ENCODE results near the gene TRIAP1. TPM values are rescaled to one million over a fixed set of nuclear protein-coding genes. Genes with fewer than 3 reads are reported as not detected.
A peak's percentile ranks its signal among the peaks of the same experiment; 100 is the strongest.

TRIAP1 gene
- polyA plus RNA-seq, 1 of the 3 experiments (the other 2 are of a cell fraction), result 34.1 TPM

GRCh38 chr12:120453977-120454376, 7.8 kb upstream of the TRIAP1 start:
- H3K36me3 ChIP-seq (replicated peaks in 1 of 2; ENCODE audit: control insufficient read depth in 1 of 2, insufficient read depth in 2 of 2, low read length in 1 of 2), result peaks cover 28 to 61% of the 10 kb centered on the region in 2 experiments
- H3K4me3 ChIP-seq (ENCODE audit: low read depth in 2 of 2, low read length in 1 of 2), result no peak overlapping the region
- H3K9me3 ChIP-seq, result no peaks in the 10 kb centered on the region
- H2AFZ ChIP-seq (ENCODE audit: low read depth), result no peak overlapping the region
- peak; percentile 68 for DNase-seq
- no peaks in the 10 kb centered on the region for H3K9me2 ChIP-seq
- 70% methylated on average over 4 of the region's 4 CpGs for WGBS (ENCODE audit: low lambda C conversion rate)
- H3K27me3 ChIP-seq (ENCODE audit: insufficient read depth), result no peaks in the 10 kb centered on the region
- H3F3A ChIP-seq (replicated peaks; ENCODE audit: insufficient read depth), result peaks cover 48% of the 10 kb centered on the region
- no peak for TF ChIP-seq EZH2phosphoT487 (IDR thresholded peaks at IDR 0.05; ENCODE audit: borderline replicate concordance, low read depth)
- no peak for TF ChIP-seq GABPA (IDR thresholded peaks at IDR 0.05; ENCODE audit: low read depth)
- no peak for TF ChIP-seq TAF1 (IDR thresholded peaks at IDR 0.05; ENCODE audit: borderline replicate concordance, low read depth, low read length)
- TF ChIP-seq CTCF (IDR thresholded peaks at IDR 0.05), result peak; percentile 68
- TF ChIP-seq, protein P1, sequence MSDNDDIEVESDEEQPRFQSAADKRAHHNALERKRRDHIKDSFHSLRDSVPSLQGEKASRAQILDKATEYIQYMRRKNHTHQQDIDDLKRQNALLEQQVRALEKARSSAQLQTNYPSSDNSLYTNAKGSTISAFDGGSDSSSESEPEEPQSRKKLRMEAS (IDR thresholded peaks at IDR 0.05; ENCODE audit: low read depth), result no peak
- TF ChIP-seq GATA2 (CRISPR knock-in tag; IDR thresholded peaks at IDR 0.05), result no peak
- TF ChIP-seq RFX5 (IDR thresholded peaks at IDR 0.05; ENCODE audit: low read length), result no peak
- TF ChIP-seq MEF2A (IDR thresholded peaks at IDR 0.05; ENCODE audit: borderline replicate concordance, low read depth), result no peak
- peak; percentile 47 for TF ChIP-seq RAD21 (IDR thresholded peaks at IDR 0.05; ENCODE audit: low read length)
- TF ChIP-seq NFIC (IDR thresholded peaks at IDR 0.05; ENCODE audit: borderline replicate concordance), result no peak
- no peak for TF ChIP-seq SIN3A (IDR thresholded peaks at IDR 0.05; ENCODE audit: borderline replicate concordance, low read depth, low read length)
- TF ChIP-seq TEAD4 (IDR thresholded peaks at IDR 0.05; ENCODE audit: borderline replicate concordance, insufficient read depth), result no peak
- TF ChIP-seq ELF1 (IDR thresholded peaks at IDR 0.05), result no peak
- TF ChIP-seq EP300 (IDR thresholded peaks at IDR 0.05; ENCODE audit: borderline replicate concordance in 1 of 2, low read depth in 1 of 2, low read length in 1 of 2), result no peak
- no peak for TF ChIP-seq YY1 (IDR thresholded peaks at IDR 0.05; ENCODE audit: low read depth)
- no peak overlapping the region for H3K27ac ChIP-seq (ENCODE audit: low read depth in 2 of 2, low read length in 1 of 2)
- no peak overlapping the region for H3K9ac ChIP-seq
- ChIA-PET POLR2A (interaction anchor here (1.6 kb wide), 1 partner anchor 42 kb away, joined by 3 read pairs; the partner anchor contains the start of gene DYNLL1), CTCF (interaction anchor here (1.2 to 1.8 kb wide), 6 partner anchors 11 to 152 kb away, joined by 3 to 6 read pairs (median 4); partner anchors contain the start of gene SIRT4)
- peaks cover 24% of the 10 kb centered on the region for H4K20me1 ChIP-seq (ENCODE audit: insufficient read depth)
- H3K4me1 ChIP-seq (ENCODE audit: control insufficient read depth in 1 of 2, insufficient read depth in 2 of 2, low read depth in 1 of 2, low read length in 1 of 2), result no peaks in the 10 kb centered on the region
- no peak overlapping the region for H3K4me2 ChIP-seq
- peaks cover 49% of the 10 kb centered on the region for H3K79me2 ChIP-seq (ENCODE audit: insufficient read depth)

DNA sequence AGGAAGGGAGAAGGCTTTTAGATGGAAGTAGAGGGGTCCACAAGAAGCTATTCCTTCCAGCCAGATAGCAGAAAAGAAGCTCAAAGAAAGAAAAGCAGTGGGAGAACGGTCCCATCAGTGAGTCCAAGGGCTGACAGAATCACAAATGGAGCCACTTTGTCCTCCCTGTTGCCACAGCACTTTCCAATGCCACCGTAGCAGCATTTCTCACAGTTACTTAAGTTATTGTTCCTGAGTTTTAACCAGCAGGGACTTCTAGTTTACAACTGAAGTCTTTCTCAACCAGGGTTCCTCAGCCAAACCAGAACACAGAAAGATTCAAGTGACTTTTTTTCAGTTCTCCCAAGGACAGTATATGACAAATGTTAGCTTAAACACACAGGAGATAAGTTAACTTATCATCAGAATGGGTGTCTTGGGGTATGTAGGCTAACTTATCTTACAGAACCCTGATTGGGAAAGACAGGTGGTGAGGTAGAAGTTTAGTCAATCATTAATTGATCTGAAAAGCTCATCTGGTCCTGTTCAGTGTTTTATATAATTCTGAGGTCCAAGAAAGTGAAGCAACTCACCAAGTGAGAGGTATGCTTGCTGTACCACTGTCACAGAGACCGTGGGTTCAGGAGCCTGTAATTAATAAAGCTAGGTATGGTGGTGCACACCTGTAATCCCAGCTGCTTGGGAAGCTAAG, 7.0 kb upstream of the TRIAP1 start:
- POLR2A ChIA-PET, result no interaction called here
- WGBS (ENCODE audit: low lambda C conversion rate), result 100% methylated on average over 3 of the region's 3 CpGs

More for the DNA sequence above, 7.0 kb upstream of the TRIAP1 start:
- Histone ChIP-seq H2AFZ (ENCODE audit: low read depth) (no peak overlapping the region), H4K20me1 (ENCODE audit: insufficient read depth) (peaks cover 24% of the 10 kb centered on the region), H3K4me1 (ENCODE audit: control insufficient read depth in 1 of 2, insufficient read depth in 2 of 2, low read depth in 1 of 2, low read length in 1 of 2) (no peaks in the 10 kb centered on the region), H3K9ac (no peak overlapping the region), H3K27me3 (ENCODE audit: insufficient read depth) (no peaks in the 10 kb centered on the region), H3K4me3 (ENCODE audit: low read depth in 2 of 2, low read length in 1 of 2) (no peak overlapping the region), H3F3A (replicated peaks; ENCODE audit: insufficient read depth) (peaks cover 43% of the 10 kb centered on the region), H3K36me3 (replicated peaks in 1 of 2; ENCODE audit: control insufficient read depth in 1 of 2, insufficient read depth in 2 of 2, low read length in 1 of 2) (peaks cover 23 to 64% of the 10 kb centered on the region in 2 experiments), H3K4me2 (no peak overlapping the region), H3K9me3 (no peaks in the 10 kb centered on the region), H3K9me2 (no peaks in the 10 kb centered on the region), H3K27ac (ENCODE audit: low read depth in 2 of 2, low read length in 1 of 2) (no peak overlapping the region), H3K79me2 (ENCODE audit: insufficient read depth) (peaks cover 56% of the 10 kb centered on the region)
- TF ChIP-seq GATA2 (CRISPR knock-in tag; IDR thresholded peaks at IDR 0.05), result no peak
- TF ChIP-seq TCF12 (IDR thresholded peaks at IDR 0.05), result no peak
- TF ChIP-seq NRF1 (IDR thresholded peaks at IDR 0.05; ENCODE audit: low read depth, low read length), result no peak
- no peak for TF ChIP-seq JUND (IDR thresholded peaks at IDR 0.05)
- no peak for TF ChIP-seq FOXM1 (IDR thresholded peaks at IDR 0.05; ENCODE audit: low read depth)
- no peak for TF ChIP-seq EP300 (IDR thresholded peaks at IDR 0.05; ENCODE audit: borderline replicate concordance in 1 of 2, low read depth in 1 of 2, low read length in 1 of 2)
- TF ChIP-seq ZBTB33 (IDR thresholded peaks at IDR 0.05; ENCODE audit: borderline replicate concordance, low read depth), result no peak
- TF ChIP-seq RAD21 (IDR thresholded peaks at IDR 0.05; ENCODE audit: low read length), result no peak
- TF ChIP-seq, protein P1 (IDR thresholded peaks at IDR 0.05; ENCODE audit: low read depth), result no peak
- TF ChIP-seq YY1 (IDR thresholded peaks at IDR 0.05; ENCODE audit: low read depth), result no peak
- no peak for TF ChIP-seq RCOR1 (IDR thresholded peaks at IDR 0.05; ENCODE audit: low read length)
- no peak for TF ChIP-seq FOSL2 (IDR thresholded peaks at IDR 0.05; ENCODE audit: borderline replicate concordance, low read depth)
- DNase-seq, result no peak
- CTCF ChIA-PET, result interaction anchor here (0.7 to 3.8 kb wide), 13 partner anchors 8 to 151 kb away, joined by 3 to 18 read pairs (median 4); partner anchors contain the start of gene SIRT4
